ENCODE results near the gene AFF4.
A peak's percentile ranks its signal among the peaks of the same experiment; 100 is the strongest.

Gene AFF4

GRCh38 chr5:132849347-132849746 is 114.1 kb downstream of the AFF4 start:
- DNase-seq: no peak

GRCh38 chr5:132848270-132848669 is 115.2 kb downstream of the AFF4 start:
- DNase-seq: no peak

DNA sequence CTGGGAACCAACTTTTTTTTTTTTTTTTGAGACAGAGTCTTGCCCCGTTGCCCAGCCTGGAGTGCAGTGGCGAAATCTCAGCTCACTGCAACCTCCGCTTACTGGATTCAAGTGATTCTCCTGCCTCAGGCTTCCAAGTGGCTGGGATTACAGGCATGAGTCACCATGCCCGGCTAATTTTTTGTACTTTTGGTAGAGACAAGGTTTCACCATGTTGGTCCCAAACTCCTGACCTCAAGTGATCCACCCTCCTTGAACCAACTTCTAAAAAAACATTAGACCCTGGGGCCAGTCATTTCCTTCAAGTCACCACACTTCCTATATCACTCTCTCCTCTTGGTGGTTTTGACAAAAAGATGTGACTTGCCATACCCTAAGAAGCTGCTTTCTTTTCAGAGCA is 122.1 kb downstream of the AFF4 start:
- DNase-seq: no peak

- DNase-seq: no peak
These were observed 122.5 kb downstream of the AFF4 start for GRCh38 chr5:132840896-132841295.

DNA sequence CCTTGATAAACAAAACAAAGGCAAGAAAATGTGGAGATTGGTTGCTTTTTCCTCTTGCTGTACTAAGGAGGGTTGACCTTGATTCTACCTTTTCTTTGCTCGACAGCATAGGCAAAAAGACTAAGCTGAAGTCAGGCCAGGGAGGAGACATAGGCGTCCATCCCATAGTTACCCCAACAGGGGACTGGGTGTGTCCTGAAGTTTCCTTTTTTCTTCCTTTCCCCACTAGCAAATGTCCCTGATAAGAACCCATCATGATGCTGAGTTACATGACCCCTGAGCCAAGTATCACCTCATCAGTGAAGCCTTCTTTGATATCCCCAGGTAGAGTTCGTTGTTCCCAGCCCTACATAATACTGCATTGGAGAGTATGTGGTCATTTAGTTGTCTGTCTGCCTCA is 123.1 kb downstream of the AFF4 start:
- no peak for DNase-seq

DNA sequence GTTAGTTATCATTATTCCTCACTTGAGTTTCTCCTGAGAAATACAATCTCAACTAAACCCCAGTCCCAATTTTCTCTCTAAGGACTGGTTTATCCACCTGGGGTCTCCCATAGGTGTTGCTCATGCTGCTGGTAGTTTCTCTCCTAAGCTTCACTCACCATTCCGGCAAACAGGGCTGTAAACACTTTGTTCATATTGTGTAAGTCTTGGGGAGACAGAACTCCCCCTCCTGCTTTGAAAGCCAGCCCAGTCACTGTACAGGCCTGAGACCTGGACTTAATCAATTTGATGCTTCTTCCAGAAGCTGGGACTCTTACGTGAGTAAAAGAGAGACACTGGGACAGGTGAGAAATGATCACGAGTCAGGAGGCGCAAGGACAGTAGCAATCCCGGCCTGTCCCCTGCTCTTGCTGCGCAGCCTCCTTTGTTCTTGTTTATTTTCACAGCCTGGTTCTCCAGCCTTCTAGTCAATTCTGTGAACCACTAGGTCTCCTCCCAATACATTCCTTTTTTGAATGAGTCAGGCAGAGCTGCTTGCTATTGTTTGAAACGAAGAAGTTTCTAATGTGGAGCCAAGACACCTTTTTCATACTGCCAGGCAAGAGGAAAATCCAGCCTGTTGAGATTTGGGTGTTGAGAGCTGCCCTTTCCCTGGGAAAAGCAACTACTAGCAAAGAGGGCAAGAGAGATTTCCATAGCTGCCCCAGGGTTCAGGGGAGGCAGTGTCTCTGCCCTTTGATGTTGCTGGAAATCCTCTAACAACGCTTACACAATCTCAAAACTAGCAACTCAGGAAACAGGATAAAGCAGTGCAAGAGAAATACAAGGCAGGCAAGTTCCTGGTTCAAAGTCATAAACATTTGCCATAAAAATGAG is 123.8 kb downstream of the AFF4 start:
- DNase-seq: no peak

DNA sequence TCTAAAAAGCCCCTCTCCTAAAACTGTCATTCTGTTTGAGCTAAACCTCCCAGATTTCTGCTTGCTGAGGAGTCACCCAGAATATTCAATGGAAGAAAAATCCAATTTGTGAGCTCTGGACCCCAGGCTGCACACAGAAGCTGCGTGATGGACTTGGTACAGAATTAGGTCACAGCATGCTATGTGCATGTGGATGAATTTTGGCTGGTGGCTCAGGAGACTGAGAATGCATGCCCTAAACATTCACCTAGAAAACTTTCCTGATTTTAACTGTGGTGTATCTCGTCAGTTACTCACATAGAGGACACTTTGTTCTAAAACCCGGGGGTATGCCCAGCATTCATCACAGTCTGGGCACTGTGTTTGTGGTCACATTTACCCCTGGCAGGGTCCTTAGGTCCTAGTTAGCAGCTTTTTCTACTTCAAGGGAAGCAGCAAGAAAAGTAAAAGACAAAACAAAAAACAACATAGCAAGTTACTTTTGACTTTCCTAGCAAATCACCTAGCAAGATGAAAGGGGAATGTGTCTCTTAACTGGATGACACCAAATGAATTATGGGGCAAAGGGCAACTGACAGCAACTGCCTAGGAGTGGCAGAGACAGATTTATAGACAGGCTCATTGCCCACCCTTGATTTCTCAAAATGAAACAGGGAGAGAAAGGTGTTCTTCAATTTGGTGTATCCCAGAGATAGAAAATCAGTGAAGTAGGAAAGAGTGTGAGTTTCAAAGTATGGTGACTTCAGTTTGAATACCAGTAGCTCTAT is 124.7 kb downstream of the AFF4 start:
- no peak for DNase-seq

DNA sequence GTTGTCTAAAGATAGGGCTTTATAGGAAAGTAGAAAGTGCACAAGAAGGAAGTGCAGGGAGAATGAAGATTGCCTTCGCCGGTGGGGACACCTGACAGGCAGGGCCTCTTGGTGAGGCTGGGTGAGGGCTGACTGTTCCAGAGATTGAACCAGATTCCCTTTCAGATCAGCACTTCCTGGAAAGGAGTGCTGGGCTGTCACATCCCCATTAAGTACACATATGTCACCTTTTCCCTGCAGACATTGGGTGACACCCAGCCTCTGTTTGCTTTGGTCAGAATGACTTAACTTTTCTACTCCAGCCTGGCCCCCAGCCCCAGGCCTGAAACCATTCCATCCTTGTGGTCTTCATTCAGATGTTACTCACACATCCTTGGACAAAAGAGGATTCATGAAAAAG is 125.6 kb downstream of the AFF4 start:
- no peak for DNase-seq

- DNase-seq: no peak
These were observed 126.6 kb downstream of the AFF4 start for GRCh38 chr5:132836852-132837251.

DNA sequence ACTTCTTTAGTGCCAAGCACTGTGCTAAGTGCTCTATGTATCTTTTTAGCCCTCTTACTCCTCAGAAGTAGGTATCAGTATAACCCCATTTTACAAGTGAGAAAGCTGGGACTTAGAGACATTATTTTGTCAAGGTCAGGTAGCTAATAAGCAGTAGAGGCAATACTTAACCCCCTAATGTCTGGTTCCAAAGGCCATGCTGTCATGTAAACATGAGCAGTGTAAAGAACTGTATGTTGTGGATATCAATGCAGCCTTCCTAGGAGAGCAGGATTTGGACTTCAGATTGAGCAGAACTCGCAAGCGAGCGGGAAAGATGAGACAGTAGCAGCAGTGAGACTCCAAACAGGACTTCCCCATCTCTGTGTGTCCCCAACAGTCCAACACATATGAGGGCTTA is 129.4 kb downstream of the AFF4 start:
- no peak for DNase-seq

DNA sequence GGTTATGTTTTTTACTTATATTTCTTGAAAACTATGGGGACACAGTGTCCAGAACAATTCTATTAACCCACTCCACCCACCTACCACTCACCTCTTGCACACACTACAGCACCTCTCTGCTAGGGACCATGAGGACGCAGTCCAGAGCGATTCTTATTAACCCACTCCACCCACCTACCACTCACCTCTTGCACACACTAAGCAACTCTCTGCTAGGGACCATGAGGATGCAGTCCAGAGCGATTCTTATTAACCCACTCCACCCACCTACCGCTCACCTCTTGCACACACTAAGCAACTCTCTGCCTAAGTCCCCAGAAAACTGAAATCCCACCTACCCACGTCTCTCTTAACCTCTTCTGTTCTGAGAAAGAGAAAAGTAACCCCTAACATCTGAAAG is 130.8 kb downstream of the AFF4 start:
- DNase-seq: no peak

DNA sequence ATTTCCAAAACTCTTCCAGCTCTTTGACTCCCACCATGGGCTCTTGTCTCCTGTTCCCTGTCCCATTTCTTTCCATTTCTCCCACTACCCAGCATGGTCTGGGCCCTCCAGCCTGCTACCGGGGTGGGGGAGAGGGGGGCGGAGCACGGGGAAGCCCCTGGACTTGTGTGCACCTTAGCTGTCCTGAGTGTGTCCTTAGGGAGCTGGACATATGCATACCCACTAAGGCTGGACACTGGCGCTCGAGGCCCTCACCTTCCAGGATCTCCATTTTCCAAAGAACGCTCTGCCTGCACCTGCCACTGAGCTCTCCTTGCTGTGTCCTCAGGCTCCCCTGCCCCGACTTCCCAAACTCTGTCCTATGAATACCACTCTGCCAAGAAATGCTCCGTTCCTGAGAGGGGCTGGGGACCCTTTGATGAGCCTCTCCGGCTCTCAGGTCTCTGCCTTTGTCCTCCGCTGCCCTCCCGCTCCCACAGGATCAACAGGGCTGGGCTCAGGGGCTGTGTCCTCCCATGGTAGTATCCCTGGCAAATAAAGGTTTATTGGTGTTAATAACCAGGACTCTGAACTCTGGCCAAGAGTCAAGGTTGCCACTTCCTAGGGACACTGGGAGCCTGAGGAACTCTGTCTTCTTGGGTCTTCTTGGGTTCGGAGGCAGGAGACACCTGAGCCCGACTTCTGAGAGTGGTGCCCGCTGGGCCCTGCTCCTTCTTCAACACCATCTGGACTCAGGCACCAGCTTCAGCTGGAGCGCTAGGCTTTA is 132.2 kb downstream of the AFF4 start:
- DNase-seq: no peak

DNA sequence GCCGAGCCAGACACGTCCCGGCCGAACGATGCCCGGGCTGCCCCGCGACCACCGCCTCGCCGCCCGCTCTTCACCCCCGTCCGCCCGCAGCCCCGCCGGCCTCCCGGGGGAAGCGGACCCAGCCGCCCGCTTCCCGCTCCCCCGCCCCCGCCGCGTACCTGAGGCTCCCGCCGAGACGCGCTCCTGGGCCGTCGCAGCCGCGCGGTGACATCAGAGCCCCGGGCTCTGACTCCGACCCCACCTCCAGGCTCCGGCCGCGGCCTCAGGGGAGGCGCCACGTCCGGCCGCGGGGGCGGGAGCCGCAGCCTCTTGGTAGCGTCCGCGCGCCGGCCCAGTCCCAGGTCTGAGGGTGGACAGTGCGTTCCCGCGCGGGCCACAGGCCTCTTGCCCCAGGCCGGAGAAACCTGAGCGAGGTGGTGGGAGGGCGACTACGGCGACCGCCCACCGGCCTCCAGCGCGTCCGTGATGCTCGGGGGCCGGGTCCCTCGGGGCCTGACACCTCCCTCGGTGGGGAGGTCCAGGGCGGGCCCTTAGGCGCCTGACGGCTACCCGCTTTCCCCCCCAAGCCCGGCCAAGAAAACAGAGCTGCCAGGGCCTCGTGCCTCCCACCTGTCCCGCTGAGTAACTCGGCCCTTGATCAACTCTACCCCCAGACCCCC is 132.9 kb downstream of the AFF4 start, which contains the start of gene SHROOM1:
SHROOM1 (minus strand) TSS at position 212 of the 659 bp plus-strand sequence. CDS start 4,507 bp downstream, outside the sequence.
- peak; percentile 53 for DNase-seq

- DNase-seq: peak; percentile 85
These were observed 133.5 kb downstream of the AFF4 start for GRCh38 chr5:132829742-132830435.

- DNase-seq: no peak
These were observed 134.5 kb downstream of the AFF4 start for GRCh38 chr5:132828846-132829494.

DNA sequence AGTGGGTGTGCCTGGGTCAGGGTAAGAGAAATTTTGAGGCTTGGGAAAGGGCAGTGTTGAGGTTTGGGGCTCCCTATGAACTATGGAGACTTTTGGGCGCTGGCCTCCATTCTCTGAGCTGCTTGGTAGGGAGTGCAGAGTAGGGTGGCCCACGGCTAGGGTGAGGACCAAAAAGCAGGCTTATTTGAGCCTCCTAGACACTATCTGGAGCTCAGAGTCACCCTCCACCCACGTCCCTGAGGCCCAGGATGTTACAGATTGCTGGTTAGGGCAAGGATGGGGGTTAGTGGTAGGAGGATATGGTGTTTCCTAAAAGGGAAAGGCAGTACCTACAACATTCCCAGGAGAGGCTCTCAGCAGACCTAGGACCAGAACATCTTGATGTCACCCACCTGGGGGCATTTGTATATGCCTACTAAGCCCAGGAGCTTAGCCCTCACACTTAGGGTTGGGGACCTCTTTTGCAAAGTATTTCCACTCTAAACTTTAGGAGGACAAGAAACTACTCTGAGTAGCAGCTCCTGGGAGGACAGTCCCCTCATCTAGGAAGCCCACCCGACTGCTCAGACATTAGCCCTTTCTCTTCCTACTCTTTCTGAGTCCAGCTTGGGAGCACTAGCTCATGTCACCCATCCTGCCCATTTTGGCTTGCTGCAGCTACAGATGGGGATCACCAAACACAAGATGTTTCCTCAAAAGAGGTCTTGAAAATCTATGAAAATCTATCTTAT is 135.3 kb downstream of the AFF4 start:
- DNase-seq: no peak

- no peak for DNase-seq
These were observed 136.9 kb downstream of the AFF4 start for GRCh38 chr5:132826424-132827082.

- no peak for DNase-seq
These were observed 137.5 kb downstream of the AFF4 start for GRCh38 chr5:132825834-132826391.
